HG02571 (cell line): ENCODE measurements around the gene EFCAB6.

Experiments used
- ATAC-seq: cut with Tn5 transposase; IDR thresholded peaks from one replicate; pipeline ENCODE4 v1.9.1; 2021; ENCODE audit warnings: mild to moderate bottlenecking, moderate library complexity; ENCODE audit not compliant: unreplicated experiment

Gene EFCAB6

DNA sequence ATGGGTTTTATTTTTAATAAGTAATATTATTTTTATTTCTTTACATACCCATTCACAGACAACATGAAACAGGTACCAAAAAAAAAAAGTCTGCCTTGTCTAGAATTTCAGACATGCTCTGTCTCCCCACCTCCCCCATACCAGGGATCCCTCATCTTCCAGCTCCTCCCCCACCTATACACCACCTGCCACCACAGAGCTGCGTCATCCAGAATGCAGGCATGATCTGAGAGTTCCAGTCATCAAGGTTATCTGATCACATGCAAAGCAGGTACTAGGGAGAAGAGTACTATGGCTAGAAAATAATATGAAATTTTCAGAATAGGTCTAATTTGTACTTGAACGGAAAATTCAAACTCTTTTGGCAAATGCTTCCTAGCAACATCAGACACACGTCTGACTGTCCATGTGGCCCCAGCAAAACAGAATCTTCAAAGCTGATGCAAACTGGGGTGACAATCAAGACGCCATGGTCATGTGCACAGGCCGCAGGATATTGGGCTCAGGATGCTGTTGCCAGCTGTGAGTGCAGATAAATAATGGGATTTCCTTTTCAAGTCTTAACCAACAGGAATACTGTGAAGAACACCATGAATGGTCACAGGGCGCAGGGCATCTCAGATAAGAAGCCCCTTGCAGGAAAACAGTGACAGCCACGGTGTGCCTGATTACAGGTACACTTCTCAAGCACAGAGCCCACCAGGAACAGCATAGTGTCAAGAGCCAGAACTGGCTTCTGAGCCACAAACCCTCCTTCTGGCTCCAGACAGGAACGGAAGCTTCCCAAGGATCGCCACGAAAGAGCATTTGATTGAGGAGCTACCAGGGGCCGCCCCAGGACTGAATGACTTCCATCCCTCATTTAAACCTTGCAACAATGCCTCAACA is 169.5 kb downstream of the EFCAB6 start:
- no peak for ATAC-seq

DNA sequence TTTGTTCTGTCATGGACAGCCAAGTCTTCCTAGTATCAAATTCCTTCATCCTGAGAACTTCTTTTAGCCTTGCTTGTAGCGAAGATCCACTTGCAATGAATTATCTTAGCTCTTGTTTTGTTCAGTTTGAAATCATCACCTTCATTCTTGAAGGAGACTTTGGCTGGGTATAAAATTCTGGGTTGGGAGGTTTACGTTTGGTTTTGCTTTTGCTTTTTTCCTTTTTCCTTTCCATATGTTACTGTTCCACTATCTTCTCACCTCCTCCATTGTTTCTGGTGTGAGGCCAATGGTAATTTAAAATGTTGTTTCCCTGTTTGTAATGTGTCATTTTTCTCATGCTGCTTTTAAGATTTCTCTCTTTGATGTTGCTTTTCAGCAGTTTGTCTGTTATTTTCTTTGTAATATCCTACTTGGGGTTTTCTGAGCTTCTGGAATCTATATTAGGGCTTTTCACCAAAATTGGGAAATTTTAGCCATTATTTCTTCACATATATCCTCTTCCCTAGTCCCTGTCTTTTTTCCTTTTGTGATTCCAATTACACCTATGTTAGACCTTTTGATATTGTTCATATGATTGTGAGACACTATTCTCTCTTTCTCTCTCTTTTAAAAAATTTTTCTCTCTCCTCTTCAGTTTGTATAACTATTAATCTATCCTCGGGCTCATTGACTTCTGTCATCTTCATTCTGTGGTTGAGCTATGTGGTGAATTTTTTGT is 172.7 kb downstream of the EFCAB6 start:
- no peak for ATAC-seq

DNA sequence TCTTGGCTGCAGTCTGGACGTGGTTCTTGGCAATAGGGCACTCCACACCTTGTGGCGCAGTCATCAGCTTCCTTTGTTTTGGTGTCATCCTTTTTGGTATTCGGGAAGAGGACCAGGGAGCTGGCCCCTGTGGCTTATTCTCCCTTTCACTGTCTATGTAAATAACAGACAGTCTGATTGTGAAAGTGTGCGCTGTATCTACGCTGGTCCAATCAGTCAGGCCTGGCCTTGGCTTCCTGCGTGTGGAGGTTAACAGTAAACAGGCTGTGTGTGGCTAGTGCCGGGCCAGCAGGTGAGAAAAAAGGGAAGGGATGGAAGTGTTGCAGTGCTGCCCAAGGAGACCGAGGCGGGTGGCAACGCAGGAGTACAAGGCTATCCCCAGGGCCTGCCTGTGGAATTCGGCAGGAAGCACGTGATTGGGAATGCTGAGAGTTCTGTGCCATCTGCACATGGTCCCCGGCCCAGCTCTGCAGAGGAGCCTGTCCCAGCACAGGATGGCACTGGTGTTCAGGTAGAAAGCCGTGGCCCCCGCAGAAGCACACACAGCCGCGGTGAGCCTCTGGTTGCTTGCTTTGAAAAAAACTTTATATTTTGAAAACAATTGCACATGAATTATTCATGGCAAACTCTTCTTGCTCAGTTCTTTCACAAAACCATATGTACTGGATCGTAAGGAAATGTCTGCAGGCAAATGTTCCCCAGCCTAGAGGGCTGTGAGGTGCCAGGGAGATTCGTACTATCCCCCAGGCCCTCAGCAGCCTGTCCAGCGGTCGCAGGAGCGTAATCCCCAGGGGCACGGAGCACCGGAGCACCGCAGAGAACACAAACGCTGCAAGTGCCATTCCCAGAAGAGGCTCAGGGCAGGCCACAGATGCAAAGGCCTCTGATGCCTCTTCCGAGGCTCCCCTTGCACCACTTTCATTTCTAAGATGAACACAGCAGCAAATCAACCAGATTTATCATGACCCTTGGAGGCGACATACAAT is 174.5 kb downstream of the EFCAB6 start:
- ATAC-seq = no peak

DNA sequence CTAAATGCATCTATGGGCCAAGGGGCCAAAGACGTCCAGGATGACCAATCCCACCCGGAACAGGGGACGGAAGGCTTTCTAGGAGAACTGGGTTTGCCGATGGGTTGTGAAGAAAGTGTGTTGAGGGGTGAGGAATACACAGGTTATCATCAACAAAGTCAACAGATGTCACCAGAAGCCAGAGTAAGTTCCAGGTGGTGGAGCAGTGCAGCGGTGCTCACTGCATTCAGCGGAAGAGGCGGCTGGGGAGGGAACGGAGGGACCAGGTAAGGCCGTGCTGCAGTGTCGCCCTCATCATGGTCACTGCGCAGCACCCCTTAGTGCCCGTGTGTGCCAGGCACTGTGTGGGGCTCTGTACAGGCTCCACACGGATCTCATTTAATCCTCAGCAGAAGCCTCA is 176.0 kb downstream of the EFCAB6 start:
- ATAC-seq = no peak

DNA sequence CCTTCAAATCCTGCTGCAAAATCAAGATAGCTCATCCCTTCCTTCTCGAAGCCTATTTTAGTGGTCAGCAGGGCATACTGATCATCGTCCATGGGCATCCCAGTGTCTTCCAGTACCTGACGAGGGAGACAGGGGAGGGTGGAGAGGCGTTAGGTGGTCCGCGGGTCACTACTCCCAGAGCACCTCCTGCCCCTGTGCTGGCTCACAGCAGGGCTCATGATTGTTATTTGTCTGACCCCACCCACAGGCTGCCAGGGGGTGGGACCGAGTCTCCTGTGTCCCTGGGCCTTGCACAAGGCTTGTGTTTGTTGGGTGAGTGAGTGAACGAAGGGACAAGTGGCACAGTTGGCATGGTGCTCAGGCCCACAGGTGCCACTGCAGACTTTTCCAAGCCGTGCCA is 177.0 kb downstream of the EFCAB6 start:
- ATAC-seq = no peak

DNA sequence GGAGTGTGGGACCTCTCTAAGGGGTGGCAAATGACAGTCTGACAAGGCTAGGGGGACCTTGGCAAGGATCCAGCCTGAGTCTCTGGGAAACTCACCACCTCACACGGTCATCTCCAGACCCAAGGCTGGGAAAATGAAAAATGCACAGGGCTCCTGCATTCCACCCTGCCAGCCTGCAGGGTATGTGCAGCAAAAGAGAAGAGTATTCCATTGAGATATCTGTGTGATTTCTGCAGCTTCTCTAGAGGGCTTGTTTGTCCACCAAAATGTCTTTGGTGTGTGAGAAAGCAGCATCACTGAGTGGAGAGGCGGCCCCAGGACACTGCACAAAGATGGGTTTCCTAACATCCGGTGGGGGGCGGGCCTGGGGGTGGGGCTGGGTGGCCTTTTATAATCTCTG is 177.8 kb downstream of the EFCAB6 start:
- ATAC-seq = no peak

DNA sequence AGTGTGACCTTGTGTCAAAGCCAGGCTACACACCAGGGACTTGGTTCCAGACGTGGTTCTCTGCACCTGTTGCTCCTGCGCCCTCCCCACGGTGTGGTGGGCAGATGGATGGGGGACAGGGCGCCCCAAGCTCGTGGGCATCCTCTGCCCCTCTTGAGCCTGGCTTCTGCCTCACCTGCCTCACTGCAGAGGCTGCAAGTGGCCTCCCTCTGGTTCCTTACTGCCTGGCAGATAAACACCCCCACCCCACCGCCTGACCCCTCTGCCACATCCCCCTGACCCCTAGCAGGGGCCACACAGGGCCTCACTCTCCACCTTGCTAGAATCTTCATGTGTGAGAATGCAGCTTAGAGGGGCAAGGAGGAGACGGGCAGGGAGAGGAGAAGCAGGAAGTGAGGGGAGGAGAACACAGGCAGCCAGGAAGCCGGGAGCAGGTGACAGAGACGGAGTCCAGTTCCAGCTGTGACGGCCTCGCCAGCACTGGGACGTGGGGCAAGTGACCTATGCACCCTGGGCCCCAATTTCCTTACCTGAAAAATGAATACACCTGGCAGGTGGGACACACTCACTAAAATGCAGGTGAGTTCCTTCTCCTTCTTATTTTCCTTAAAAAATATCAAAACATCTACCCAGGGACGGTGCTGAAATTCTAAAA is 178.3 kb downstream of the EFCAB6 start:
- ATAC-seq = no peak

DNA sequence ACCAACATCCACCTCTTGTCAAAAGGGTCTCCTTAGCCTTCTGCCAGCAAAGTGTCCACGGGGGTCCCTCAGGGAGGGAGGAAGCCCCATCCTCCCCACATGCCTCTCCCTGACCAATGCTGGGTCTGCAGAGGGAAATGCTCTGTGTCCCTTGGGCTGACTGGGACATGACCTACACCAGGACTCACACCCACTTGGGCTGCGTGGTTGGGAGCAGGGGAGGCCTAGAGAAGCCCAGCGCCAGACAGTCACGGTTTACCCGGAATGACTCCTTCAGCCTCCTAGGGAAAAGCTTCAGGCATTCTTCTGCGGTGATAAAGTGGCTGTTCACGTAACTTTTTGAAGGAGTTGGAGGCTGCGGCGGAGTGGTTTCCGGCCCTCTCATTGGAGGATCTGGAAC is 180.3 kb downstream of the EFCAB6 start:
- no peak for ATAC-seq

DNA sequence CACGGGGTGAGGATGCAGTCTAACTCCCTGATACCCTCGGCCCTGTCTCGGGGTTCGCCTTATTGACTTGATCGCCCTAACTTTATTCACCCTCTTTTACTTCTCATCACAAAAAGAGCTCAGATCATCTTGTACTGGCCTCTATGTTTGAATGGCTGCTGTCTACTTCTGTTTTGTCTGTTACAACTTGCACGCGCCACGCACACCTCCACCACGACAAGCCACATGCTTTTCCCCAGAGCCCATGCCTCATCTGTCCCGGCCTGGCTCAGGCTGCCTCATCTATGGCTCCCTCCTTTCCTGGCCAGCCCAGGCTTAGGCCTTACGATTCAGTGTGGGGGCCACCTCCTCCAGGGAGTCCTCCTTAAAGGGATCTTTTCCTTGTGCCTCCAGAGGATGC is 180.9 kb downstream of the EFCAB6 start:
- no peak for ATAC-seq

DNA sequence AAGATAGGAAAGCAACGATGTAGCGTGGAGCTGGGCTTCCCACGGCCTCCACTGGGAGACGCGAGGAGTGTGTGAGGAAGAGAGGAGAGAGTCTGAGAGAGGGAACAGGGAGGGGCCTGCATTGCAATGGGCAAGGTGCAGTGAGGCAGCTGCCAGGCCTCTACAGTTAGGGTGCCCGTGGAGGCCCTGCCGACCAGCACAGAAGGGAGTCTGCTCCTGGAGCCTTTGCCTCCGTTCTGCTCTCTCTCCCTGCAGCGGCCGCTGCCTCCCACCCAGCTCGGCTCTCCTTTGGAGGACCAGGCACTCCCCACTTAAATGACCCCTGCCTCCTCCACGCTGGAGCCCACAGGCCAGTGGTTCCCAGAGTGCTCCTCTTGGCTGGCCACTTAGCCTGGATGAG is 181.7 kb downstream of the EFCAB6 start:
- ATAC-seq = no peak

DNA sequence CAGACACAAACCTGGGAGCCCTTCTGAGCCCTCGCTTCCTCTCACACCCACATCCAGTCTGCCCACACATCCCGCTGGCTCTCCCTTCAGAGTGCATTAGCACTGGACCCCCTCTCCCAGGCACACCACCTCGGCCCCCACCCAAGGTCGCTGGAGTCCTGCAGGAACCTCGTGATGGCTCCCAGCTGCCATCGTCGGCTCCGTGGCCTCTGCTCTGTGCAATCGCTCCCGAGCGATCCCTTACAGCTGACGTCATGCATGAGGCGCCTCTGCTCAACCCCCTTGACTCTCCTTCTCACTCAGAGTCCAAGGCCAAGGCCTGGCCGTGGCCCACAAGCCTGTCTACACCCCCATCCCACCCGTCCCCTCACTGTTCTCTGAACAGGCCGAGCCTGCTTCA is 183.9 kb downstream of the EFCAB6 start:
- no peak for ATAC-seq

DNA sequence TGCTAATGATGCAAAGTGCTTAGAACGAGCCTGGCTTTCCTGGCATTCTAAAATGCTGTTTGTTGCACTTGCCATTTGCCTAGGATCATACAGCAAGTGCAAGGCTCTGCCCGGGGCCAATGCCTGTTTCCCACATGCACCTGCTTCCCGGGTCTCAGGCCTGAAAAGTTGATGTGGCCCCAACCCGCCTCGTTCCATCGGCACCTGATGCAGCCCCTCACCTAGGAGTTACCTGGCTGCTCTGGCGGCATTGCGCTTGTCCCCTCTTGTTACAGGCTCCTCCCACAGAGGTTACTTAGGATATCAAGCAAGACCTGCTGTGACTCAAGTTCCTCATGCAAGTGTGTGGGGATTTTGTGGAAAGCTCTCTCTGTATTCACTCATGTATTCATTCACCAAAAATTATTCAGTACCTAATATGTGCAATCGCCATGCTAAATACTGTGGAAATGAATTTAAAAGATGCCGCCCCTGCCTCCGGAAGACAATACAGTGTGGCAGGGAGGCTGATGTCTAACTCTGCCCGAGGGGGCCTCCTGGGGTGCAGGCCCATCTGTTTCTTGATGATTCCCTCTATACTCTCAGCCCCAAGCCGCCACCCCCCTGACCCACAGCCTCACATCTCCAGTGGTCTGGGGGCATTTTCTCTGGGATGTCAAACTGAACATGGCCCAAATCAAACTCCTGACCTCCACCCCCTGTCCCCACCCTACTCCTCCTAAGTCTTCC is 184.5 kb downstream of the EFCAB6 start:
- ATAC-seq = no peak

DNA sequence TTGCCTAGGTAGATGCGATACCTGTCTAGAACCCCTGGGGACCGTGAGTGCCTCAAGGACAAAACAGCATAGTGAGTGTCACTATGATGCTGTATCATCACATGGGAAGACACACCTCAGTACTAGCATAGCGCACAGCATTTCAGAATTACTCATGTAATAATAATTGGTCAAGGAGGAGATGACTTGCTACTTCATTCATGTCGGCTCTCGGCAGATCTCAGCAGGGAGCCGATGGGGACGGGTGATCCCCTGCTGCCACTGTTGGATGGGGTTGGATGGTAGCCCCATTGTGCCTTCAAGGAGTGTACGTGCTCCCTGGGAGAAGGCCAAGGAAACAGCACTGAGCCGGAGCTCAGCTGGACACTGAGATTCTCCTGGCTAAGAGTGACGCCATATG is 186.9 kb downstream of the EFCAB6 start:
- no peak for ATAC-seq

DNA sequence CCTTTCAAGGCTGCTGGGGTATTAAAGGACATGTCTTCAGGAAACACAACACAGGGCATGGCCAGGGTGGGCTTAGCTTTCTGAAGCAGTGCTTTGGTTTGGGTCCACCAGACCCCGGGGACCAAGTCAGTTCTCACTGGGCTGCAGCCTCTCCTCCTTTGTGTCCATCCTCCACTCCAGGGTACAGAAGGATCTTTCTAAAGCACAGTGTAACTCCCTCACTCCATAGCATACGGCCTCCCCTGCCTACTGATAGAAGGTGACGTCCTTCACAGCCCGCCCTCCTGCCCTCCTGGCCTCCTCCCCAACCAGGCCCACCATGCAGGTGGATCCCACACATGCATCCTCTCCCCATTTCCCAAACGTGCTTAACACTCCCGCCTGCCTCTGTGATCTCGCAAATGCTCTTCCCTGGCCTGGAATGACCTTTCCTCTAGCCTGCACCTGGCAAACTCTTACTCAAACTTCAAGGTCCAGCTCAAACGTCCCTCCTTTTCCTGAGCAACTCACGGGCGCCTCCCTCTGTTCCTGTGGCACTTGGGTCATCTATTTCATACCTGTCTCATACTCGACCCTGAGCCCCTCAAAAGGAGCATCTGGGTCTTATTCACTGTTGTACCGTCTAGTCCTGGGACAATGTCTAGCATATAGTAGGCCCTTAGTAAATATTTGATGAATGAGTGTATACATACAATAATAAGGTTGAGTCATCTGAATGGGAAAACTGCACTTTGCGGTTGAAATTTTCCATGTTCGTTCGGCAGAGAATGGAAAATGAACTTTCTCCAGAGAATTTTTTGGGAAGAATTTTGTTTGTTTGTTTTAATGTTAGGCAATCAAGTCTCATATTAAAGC is 187.7 kb downstream of the EFCAB6 start:
- no peak for ATAC-seq

DNA sequence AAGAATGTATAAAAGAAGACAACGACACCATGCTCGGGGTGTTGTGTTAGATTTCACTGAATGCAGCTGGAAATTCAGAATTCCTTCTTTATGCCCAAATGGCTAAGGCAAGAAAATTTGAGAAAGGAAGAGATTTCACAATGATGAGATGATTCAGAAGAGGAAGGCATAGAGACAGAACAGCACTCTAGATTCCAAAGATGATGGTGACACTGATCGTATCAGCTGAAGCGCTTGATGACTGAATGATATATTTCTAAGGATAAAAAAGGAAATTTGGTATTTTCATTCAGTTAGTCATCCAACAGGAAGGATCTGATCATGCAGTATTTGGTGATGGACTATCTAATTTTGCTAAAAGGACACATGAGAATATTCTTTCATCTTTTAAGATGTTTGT is 189.2 kb downstream of the EFCAB6 start:
- no peak for ATAC-seq

DNA sequence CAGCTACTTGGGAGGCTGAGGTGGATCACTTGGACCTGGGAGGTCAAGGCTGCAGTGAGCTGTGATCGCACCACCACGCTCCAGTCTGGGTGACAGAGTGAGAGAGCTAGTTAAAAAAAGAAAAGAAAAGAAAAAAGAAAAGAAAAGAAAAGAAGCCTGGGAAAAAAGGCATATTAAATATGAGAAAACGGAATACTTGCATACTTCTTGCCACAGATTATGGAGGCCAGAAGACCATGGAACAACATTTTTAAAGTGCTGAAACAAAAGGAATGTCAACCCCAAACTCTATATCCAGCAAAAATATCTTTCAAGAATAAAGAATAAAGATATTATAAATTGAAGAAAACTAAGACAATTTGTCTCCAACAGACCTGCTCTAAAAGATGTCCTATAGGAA is 191.9 kb downstream of the EFCAB6 start:
- no peak for ATAC-seq

DNA sequence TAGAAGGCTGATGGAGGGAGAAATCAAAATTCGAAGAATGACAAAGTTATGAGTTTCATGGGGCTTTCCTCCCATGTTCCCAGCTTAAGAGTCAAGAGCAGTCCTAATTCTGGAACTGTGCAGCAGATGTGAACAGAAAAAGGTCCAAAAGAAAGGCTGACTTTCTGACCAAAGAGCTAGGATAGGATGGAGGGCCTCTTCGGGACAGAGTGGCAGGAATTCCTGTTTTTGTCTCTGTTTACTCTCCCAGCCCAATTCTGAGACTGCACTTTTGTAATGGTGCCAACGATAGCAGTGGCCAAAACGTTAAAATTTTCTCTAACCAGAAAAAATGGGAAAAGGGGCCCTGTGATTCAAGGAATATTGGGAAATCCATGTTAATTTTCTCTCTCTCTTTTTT is 193.6 kb downstream of the EFCAB6 start:
- ATAC-seq = no peak

DNA sequence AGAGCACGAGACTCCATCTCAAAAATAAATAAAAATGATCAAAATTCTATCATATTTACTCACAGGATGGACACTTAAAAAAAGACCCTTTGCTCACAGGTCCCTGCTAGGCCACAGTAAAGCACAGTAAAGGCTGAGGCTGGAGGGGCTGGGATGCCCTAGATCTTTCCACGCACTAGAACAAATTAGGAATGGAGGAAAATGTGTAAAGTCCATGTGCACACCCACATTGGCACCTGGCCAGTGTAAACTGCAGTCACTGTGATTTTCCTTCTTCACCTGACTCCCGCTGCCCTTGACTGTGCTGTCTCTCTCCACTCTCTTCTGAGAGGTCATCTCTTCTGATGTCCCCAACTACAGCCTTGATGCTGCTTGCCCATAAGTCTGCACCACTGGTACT is 195.5 kb downstream of the EFCAB6 start:
- ATAC-seq = no peak

DNA sequence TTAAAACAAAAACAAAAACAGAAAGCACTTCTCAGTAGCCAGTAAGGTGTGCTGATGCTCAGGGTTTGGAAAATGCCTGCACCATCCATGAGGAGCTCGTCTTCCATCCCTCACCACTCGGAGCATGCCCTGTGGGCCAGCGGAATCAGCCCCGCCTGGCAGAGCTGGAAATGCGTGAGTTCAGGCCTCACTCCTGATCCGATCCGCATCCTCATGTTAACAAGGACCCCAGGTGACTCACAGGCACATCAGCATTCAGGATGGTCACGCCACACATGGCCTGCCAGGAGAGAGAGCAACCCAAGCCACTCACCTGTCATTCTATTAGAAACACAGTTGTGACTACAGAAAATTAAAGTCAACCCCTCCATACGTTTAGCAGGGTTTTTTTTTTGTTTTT is 211.8 kb downstream of the EFCAB6 start:
- no peak for ATAC-seq
